Activated CD4-positive, alpha-beta memory T cell treated with anti-CD3 and anti-CD28 coated beads, Interleukin-2, amount 10 ng/mL, durations not matched to agents 7 days and 5 days (primary cell): Measurements from ENCODE around the gene MYOM1. TPM values are rescaled to one million over a fixed set of nuclear protein-coding genes. Genes with fewer than 3 reads are reported as not detected.

Experiments
- CTCF ChIA-PET: fragments of 350-600 bp; sonication (Branson Sonifier 250); formaldehyde crosslinking; loops from one replicate; lab custom pipeline; 2021; ENCODE audit warnings: antibody characterized with exemption, inconsistent platforms; lab: Charles Lee
- POLR2A ChIA-PET: fragments of 350-600 bp; sonication (Branson Sonifier 250); formaldehyde crosslinking; loops from one replicate; lab custom pipeline; 2021; ENCODE audit warnings: antibody characterized with exemption; lab: Charles Lee
- DNase-seq: peaks from one replicate; pipeline ENCODE4 v3.0.0-alpha.2; 2020
- H3K27ac Mint-ChIP-seq: one replicate; pipeline ENCODE4 v1.8.0; 2021; ENCODE audit warnings: mild to moderate bottlenecking, mixed read lengths
- H3K27me3 Mint-ChIP-seq: one replicate; pipeline ENCODE4 v1.8.0; 2021; ENCODE audit warnings: mixed read lengths
- H3K36me3 Mint-ChIP-seq: one replicate; pipeline ENCODE4 v1.8.0; 2021; ENCODE audit warnings: low read depth, mixed read lengths
- H3K4me1 Mint-ChIP-seq: one replicate; pipeline ENCODE4 v1.8.0; 2021; ENCODE audit warnings: mixed read lengths
- H3K4me3 Mint-ChIP-seq: one replicate; pipeline ENCODE4 v1.8.0; 2021; ENCODE audit warnings: mild to moderate bottlenecking, mixed read lengths
- H3K9me3 Mint-ChIP-seq: one replicate; pipeline ENCODE4 v1.8.0; 2021; ENCODE audit warnings: mixed read lengths
- total RNA-seq, 2 experiments: library from RNA; stranded (reverse); gene quantifications; one replicate each; pipeline ENCODE4 v1.2.3, GENCODE V29; 2021

MYOM1 gene
- total RNA-seq, 2 experiments from 2014 or later = 1.7 to 2.4 TPM

DNA sequence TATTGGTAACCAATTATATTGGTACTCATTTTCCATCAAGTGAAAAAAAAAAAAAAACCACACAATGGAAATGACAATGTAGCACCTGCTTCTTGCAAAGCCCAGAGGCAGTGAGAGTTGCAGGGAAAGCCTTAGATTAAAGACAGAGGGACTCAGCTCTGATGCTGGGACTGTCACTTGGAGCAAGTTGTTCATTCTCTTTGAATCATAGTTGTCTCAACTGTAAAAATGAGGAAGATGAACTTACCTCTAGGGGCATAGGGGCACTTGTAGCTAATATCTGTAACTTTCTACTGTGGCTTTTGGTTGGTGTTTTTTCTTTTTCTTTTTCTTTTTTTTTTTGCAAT is 125.5 kb downstream of the MYOM1 start:
- Mint-ChIP-seq H3K9me3 (no peaks in the 10 kb centered on the region), H3K4me3 (no peak overlapping the region), H3K27ac (no peak overlapping the region), H3K27me3 (no peaks in the 10 kb centered on the region), H3K36me3 (peaks cover 2% of the 10 kb centered on the region), H3K4me1 (peaks cover 11% of the 10 kb centered on the region)
- CTCF ChIA-PET = interaction anchor here (0.8 kb wide), 1 partner anchor 29 kb away, joined by 3 read pairs; no protein-coding TSS in a partner anchor
- no peak for DNase-seq
- POLR2A ChIA-PET = no interaction called here

DNA sequence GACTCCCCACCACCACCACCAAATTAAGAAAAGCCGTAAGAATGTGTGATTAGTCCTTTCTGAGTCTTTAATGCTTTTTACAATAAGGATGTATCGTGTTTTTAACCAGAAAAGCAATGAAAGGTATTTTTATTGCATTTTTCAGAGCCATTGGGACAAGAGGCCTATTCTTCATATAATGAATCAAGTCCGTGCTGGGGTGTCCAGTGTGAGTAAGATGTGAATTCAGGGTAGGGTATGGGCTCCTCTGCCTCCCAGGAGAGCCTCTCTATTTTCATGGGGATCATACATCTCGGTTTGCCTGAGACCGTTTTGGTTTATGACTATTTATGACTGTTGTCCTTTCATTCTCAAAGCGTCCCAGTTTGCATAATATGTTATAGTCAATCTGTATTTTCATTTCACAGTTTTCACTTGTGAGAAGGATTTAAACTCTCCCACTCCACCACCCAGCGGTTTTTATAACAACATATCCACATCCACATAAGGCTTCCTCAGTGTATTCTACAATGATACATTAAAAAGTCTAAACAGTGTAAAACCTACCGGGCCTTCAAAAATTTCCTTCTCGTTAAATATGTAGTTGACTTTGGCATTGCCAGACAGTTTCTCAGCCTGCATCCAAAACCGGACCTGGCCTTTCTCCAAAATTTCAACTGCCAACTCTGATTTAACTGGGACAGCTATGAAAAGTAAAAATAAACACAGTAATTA is 126.0 kb downstream of the MYOM1 start:
- peaks cover 11% of the 10 kb centered on the region for H3K4me1 Mint-ChIP-seq
- CTCF ChIA-PET = interaction anchor here (0.8 kb wide), 1 partner anchor 28 kb away, joined by 3 read pairs; no protein-coding TSS in a partner anchor
- POLR2A ChIA-PET = no interaction called here
- H3K36me3 Mint-ChIP-seq = peaks cover 2% of the 10 kb centered on the region
- no peaks in the 10 kb centered on the region for H3K27me3 Mint-ChIP-seq
- DNase-seq = no peak
- no peak overlapping the region for H3K27ac Mint-ChIP-seq
- H3K9me3 Mint-ChIP-seq = no peaks in the 10 kb centered on the region
- no peak overlapping the region for H3K4me3 Mint-ChIP-seq

DNA sequence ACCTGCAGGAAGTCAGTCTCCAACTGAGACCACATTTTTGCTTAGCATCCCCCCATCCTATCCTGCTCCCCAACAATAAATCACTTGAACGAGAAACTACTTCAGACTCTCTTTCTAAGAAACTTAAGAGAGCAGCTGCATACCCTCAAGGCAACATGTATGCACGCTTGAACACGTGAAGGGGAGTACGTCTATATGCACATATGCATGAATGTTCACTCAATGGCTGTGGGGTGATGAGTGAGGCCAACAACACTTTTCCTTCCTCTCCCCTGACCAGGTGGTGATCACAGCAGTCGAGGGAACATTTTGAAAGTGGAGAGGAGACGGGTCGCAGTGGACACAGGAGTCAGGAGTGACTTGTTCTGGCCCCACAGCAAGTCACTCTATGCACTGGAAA is 127.0 kb downstream of the MYOM1 start:
- Mint-ChIP-seq H3K27me3 (no peaks in the 10 kb centered on the region), H3K4me1 (peaks cover 15% of the 10 kb centered on the region), H3K4me3 (no peak overlapping the region), H3K9me3 (no peaks in the 10 kb centered on the region), H3K36me3 (no peaks in the 10 kb centered on the region), H3K27ac (no peak overlapping the region)
- POLR2A ChIA-PET = no interaction called here
- no peak for DNase-seq
- CTCF ChIA-PET = no interaction called here

DNA sequence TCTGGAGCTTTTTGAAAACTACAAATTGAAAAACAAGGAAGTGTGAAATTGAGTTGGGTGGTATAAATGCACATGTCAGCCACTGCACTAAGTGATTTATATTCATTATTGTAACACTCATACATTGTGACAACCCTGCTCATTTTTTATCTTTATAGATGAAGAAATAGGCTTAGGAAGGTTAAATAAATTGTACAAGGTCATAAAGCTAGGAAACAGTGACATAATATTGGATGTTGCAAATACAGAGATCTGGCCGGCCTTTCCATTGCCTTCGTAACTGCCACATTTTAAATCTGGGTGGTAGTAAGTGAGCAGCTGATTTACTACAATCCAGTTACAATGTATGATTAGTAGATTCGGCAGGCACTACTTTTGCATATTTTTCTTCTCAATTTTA is 130.2 kb downstream of the MYOM1 start:
- no peak for DNase-seq
- no peaks in the 10 kb centered on the region for H3K36me3 Mint-ChIP-seq
- ChIA-PET CTCF (interaction anchor here (1.2 to 3.7 kb wide), 4 partner anchors 27 to 95 kb away, joined by 3 to 25 read pairs (median 9); no protein-coding TSS in a partner anchor), POLR2A (interaction anchor here (0.7 kb wide), 1 partner anchor 10 kb away, joined by 3 read pairs; no protein-coding TSS in a partner anchor)
- H3K4me3 Mint-ChIP-seq = no peak overlapping the region
- no peak overlapping the region for H3K27ac Mint-ChIP-seq
- peaks cover 6% of the 10 kb centered on the region for H3K4me1 Mint-ChIP-seq
- no peaks in the 10 kb centered on the region for H3K9me3 Mint-ChIP-seq
- H3K27me3 Mint-ChIP-seq = no peaks in the 10 kb centered on the region

DNA sequence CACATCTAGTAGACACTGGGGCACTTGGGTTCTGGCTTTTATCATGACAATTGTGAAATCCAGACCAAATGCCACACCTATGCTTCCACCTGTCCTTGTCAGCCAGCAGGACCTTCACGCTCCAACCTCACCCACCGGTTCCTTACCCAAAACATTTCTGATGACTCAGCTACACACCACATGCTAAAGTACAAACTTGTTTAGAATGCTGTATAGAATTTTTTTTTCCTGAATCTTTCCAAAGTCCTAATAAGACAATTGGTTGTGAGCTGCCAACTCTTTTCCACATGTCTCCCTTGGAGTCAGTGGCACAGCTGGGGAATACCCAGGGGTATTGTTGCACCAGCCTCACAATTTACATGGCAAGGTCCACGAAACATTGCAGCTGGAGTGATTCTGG is 131.3 kb downstream of the MYOM1 start:
- peaks cover 6% of the 10 kb centered on the region for H3K4me1 Mint-ChIP-seq
- CTCF ChIA-PET = interaction anchor here (1.5 to 3.7 kb wide), 4 partner anchors 26 to 94 kb away, joined by 3 to 25 read pairs (median 11); no protein-coding TSS in a partner anchor
- POLR2A ChIA-PET = no interaction called here
- H3K9me3 Mint-ChIP-seq = no peaks in the 10 kb centered on the region
- peaks cover 2% of the 10 kb centered on the region for H3K27me3 Mint-ChIP-seq
- DNase-seq = no peak
- H3K27ac Mint-ChIP-seq = no peak overlapping the region
- H3K4me3 Mint-ChIP-seq = no peak overlapping the region
- no peaks in the 10 kb centered on the region for H3K36me3 Mint-ChIP-seq

DNA sequence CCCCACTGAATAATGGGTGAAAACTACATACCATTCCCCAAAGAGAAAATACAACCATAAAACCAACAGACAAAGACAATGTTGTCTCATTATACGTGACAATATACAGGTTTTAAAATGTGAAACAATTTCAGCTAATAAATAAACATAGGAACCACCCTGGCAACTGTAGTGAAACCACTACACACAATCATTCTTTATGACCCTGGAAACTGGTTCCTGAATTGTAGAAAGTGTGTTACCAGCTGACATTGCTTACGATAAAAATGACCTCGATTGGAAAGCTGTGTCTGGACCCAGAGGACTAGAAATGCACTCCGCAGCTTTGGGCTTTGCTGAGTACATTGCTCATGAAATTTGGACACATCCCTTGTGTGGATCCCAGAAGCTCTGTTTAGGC is 132.9 kb downstream of the MYOM1 start:
- POLR2A ChIA-PET = no interaction called here
- Mint-ChIP-seq H3K4me3 (no peak overlapping the region), H3K4me1 (peaks cover 6% of the 10 kb centered on the region), H3K27me3 (peaks cover 2% of the 10 kb centered on the region), H3K36me3 (no peaks in the 10 kb centered on the region), H3K9me3 (no peaks in the 10 kb centered on the region), H3K27ac (no peak overlapping the region)
- no peak for DNase-seq
- CTCF ChIA-PET = interaction anchor here (1.2 to 3.7 kb wide), 3 partner anchors 14 to 42 kb away, joined by 3 to 25 read pairs (median 10); no protein-coding TSS in a partner anchor

DNA sequence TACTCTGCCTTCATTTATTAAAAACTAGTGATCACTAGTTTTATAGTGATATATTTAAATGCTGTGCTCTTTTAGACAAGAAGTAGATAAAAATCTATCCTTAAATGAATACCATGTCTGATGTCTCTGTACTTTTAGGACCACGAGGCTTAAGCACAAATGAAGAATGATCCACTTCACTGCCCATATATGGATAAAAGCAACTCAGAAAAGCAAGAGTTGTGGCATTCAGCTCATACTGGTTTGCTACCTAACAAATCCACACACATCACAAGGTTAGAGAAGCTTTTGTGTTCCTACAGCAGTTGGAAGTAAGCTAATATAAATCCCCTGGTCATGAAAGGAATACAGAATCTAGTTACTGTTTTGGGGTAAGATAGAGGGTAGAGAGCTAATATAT is 134.2 kb downstream of the MYOM1 start:
- Mint-ChIP-seq H3K9me3 (no peaks in the 10 kb centered on the region), H3K4me3 (no peak overlapping the region), H3K27me3 (peaks cover 2% of the 10 kb centered on the region), H3K4me1 (peaks cover 6% of the 10 kb centered on the region), H3K27ac (no peak overlapping the region), H3K36me3 (no peaks in the 10 kb centered on the region)
- CTCF ChIA-PET = interaction anchor here (0.8 to 0.9 kb wide), 2 partner anchors 10 to 23 kb away, joined by 3 read pairs; no protein-coding TSS in a partner anchor
- DNase-seq = no peak
- POLR2A ChIA-PET = no interaction called here

DNA sequence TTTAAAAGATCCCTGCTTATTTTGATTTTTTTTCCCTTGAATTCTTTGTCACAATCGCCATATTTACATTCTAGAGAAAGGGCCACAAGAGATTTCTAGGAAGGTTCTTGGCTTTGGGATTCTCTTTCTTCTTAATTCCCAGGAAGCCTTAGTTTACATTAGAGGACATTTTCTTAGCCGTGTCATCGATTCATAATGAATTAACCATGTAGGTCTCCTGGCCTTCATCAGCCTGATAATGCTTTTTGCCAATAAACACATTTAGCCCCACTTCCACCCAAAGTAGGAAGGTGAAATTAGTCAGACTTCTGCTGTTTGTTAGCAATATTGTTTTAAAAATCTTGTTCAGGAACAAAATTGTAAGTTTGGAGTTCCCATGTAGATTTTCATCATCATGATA is 135.6 kb downstream of the MYOM1 start:
- Mint-ChIP-seq H3K36me3 (no peaks in the 10 kb centered on the region), H3K4me1 (peaks cover 6% of the 10 kb centered on the region), H3K27ac (no peak overlapping the region), H3K9me3 (no peaks in the 10 kb centered on the region), H3K27me3 (peaks cover 2% of the 10 kb centered on the region), H3K4me3 (no peak overlapping the region)
- ChIA-PET CTCF (interaction anchor here (2.7 kb wide), 1 partner anchor 11 kb away, joined by 13 read pairs; no protein-coding TSS in a partner anchor), POLR2A (no interaction called here)
- DNase-seq = no peak

DNA sequence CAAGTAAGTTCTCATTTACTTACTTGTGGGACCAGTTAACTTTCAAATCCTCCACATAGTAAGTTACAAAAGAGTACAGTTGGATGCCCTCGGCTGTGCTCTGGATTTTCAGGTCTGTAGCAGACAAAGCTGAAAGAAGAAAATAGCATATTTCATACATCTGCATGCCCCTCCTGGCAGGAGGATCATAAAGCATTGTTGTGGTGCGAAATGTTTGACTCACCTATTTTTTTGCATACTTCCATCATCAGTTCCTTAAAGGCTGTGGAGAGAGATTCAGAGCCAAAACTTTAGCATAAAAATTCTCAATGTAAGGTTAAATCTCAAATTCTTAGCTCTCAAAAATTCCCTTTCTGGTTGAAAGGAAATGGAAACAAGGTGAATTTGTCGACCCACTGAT is 136.0 kb downstream of the MYOM1 start:
- peaks cover 2% of the 10 kb centered on the region for H3K27me3 Mint-ChIP-seq
- H3K27ac Mint-ChIP-seq = no peak overlapping the region
- DNase-seq = no peak
- H3K4me1 Mint-ChIP-seq = peaks cover 6% of the 10 kb centered on the region
- CTCF ChIA-PET = interaction anchor here (2.7 kb wide), 1 partner anchor 10 kb away, joined by 13 read pairs; no protein-coding TSS in a partner anchor
- no peaks in the 10 kb centered on the region for H3K9me3 Mint-ChIP-seq
- no peaks in the 10 kb centered on the region for H3K36me3 Mint-ChIP-seq
- POLR2A ChIA-PET = no interaction called here
- H3K4me3 Mint-ChIP-seq = no peak overlapping the region

DNA sequence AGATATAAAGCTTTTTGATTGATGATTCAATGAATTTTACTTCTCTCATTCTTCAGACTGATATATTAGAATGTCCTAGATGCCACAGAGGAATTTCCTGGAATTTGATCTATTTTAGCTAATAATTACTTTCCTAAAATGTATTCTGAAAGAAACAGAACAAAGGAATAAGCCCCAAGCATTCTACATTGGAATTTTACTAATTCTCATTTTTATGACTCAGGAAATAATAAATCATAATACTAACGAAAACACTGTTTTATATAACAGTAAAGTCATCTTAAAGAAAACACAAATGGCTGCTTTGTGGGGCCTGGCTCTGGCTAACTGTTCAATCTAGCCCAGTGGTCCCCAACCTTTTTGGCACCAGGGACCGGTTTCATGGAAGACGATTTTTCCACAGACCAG is 138.2 kb downstream of the MYOM1 start:
- H3K27ac Mint-ChIP-seq = no peak overlapping the region
- no peaks in the 10 kb centered on the region for H3K9me3 Mint-ChIP-seq
- POLR2A ChIA-PET = no interaction called here
- CTCF ChIA-PET = interaction anchor here (1.0 to 2.7 kb wide), 2 partner anchors 8 to 70 kb away, joined by 3 to 13 read pairs; no protein-coding TSS in a partner anchor
- H3K27me3 Mint-ChIP-seq = peaks cover 2% of the 10 kb centered on the region
- H3K36me3 Mint-ChIP-seq = no peaks in the 10 kb centered on the region
- no peak for DNase-seq
- no peaks in the 10 kb centered on the region for H3K4me1 Mint-ChIP-seq
- no peak overlapping the region for H3K4me3 Mint-ChIP-seq

DNA sequence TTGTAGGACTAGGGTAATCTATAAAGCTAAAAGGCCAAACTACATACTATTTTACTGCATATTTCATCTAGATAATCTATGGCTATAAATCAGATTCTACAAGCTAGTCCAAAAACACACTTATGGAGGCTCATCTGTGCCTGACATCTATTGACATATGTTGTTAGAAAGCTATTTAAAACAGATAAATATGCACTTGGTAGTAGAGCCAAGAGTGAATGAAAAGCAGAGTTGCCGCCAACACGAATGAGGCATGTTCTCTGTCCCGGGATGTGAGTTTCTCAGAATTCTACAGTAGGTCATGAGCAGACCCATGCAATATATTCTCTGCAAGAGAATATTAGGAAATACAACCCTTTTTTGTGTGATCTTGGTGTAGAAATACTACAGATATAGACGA is 140.1 kb downstream of the MYOM1 start:
- POLR2A ChIA-PET = interaction anchor here (0.5 kb wide), 1 partner anchor 10 kb away, joined by 3 read pairs; no protein-coding TSS in a partner anchor
- no peak for DNase-seq
- Mint-ChIP-seq H3K36me3 (no peaks in the 10 kb centered on the region), H3K9me3 (no peaks in the 10 kb centered on the region), H3K27ac (no peak overlapping the region), H3K4me1 (no peaks in the 10 kb centered on the region), H3K4me3 (no peak overlapping the region), H3K27me3 (peaks cover 2% of the 10 kb centered on the region)
- CTCF ChIA-PET = interaction anchor here (1.1 to 1.5 kb wide), 2 partner anchors 49 to 71 kb away, joined by 3 to 5 read pairs; no protein-coding TSS in a partner anchor

DNA sequence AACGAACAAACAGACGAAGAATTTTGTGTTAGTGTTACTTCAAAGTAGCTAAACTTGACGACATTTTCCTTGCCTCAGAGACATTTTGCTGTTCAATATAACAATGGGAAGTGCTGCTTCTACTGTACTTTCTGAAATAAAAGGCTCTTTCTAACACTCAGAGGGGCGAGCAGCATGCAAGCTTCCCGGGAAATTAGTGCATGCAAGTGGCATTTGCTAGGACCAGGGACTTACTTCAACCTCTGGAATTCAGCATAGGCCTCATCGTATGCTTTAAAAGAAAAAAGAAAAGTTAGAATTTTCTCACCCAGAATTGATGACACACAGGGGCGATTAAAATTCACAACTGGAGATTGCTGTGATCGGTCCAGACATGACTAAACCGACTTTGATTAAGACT is 144.3 kb downstream of the MYOM1 start:
- POLR2A ChIA-PET = interaction anchor here (0.9 kb wide), 1 partner anchor 14 kb away, joined by 3 read pairs; no protein-coding TSS in a partner anchor
- CTCF ChIA-PET = interaction anchor here (0.9 to 4.2 kb wide), 5 partner anchors 10 to 82 kb away, joined by 3 to 27 read pairs (median 3); no protein-coding TSS in a partner anchor
- Mint-ChIP-seq H3K27ac (no peak overlapping the region), H3K27me3 (no peaks in the 10 kb centered on the region), H3K4me1 (peaks cover 2% of the 10 kb centered on the region), H3K9me3 (no peaks in the 10 kb centered on the region), H3K36me3 (no peaks in the 10 kb centered on the region), H3K4me3 (no peak overlapping the region)
- no peak for DNase-seq

DNA sequence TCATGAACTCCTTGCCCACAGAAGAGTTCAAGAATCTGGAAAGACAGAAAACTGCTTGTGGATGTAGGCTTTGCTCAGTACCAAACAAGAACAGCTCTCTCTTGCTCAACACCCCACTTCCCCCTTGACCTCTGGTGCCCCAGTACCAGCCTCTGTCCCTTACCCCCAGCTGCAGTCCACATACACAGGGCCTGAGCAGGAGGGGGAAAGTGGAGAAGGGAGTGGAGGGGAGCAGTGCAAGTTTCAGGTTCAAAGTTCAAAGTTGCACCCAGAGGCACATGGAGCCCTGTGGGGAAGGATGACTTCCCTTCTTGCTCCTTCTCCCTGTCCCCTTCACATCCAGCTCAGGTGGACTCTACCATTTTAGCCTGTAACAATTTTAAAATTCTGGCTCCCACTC is 145.7 kb downstream of the MYOM1 start:
- CTCF ChIA-PET = interaction anchor here (1.4 to 4.2 kb wide), 4 partner anchors 9 to 78 kb away, joined by 3 to 27 read pairs (median 12); no protein-coding TSS in a partner anchor
- Mint-ChIP-seq H3K9me3 (no peaks in the 10 kb centered on the region), H3K36me3 (no peaks in the 10 kb centered on the region), H3K27me3 (no peaks in the 10 kb centered on the region), H3K27ac (no peak overlapping the region), H3K4me3 (no peak overlapping the region), H3K4me1 (peaks cover 3% of the 10 kb centered on the region)
- POLR2A ChIA-PET = interaction anchor here (0.7 kb wide), 1 partner anchor 77 kb away, joined by 3 read pairs; no protein-coding TSS in a partner anchor
- no peak for DNase-seq
